Measurements from ENCODE around the gene MTURN. TPM values are rescaled to one million over a fixed set of nuclear protein-coding genes. Genes with fewer than 3 reads are reported as not detected.

Gene MTURN
- total RNA-seq, 1 donor from 2014 or later, result 17.7 TPM

- no peak for ATAC-seq (ENCODE audit: poor library complexity)
- intact Hi-C loops (cut with DNase I), result loop anchor here (10.0 kb wide), 1 partner anchor 83 kb away; no protein-coding TSS in a partner anchor
Observed at GRCh38 chr7:30171766-30172447, 37.1 kb downstream of the MTURN start.

GRCh38 chr7:30172451-30172850 lies 37.7 kb downstream of the MTURN start:
- ATAC-seq (ENCODE audit: poor library complexity) (no peak), DNase-seq (no peak)
- intact Hi-C loops (cut with DNase I), result loop anchor here (10.0 kb wide), 1 partner anchor 82 kb away; no protein-coding TSS in a partner anchor

More at GRCh38 chr7:30171766-30172447, 37.1 kb downstream of the MTURN start:
- no peak for DNase-seq

- ATAC-seq (ENCODE audit: poor library complexity), result peak; percentile 87
- intact Hi-C loops (cut with DNase I), result loop anchor here (10.0 kb wide), 1 partner anchor 82 kb away; no protein-coding TSS in a partner anchor
- DNase-seq, result peak; percentile 87
Observed at GRCh38 chr7:30173058-30173897, 38.5 kb downstream of the MTURN start.

GRCh38 chr7:30175180-30175579 lies 40.4 kb downstream of the MTURN start:
- peak; percentile 20 for ATAC-seq (ENCODE audit: poor library complexity)
- intact Hi-C loops (cut with DNase I), result loop anchor here (10.0 kb wide), 1 partner anchor 80 kb away; no protein-coding TSS in a partner anchor
- no peak for DNase-seq

GRCh38 chr7:30175636-30176147 lies 40.9 kb downstream of the MTURN start:
- ATAC-seq (ENCODE audit: poor library complexity) (no peak), DNase-seq (no peak)
- intact Hi-C loops (cut with DNase I), result loop anchor here (10.0 kb wide), 1 partner anchor 79 kb away; no protein-coding TSS in a partner anchor

GRCh38 chr7:30176463-30177109 lies 41.8 kb downstream of the MTURN start:
- intact Hi-C loops (cut with DNase I), result loop anchor here (10.0 kb wide), 1 partner anchor 78 kb away; no protein-coding TSS in a partner anchor
- ATAC-seq (ENCODE audit: poor library complexity), result no peak
- no peak for DNase-seq

GRCh38 chr7:30177186-30177585 lies 42.4 kb downstream of the MTURN start:
- intact Hi-C loops (cut with DNase I), result loop anchor here (10.0 kb wide), 1 partner anchor 78 kb away; no protein-coding TSS in a partner anchor
- no peak for ATAC-seq (ENCODE audit: poor library complexity)

GRCh38 chr7:30177965-30178364 lies 43.2 kb downstream of the MTURN start:
- intact Hi-C loops (cut with DNase I), result loop anchor here (10.0 kb wide), 1 partner anchor 77 kb away; no protein-coding TSS in a partner anchor
- DNase-seq (no peak), ATAC-seq (ENCODE audit: poor library complexity) (no peak)

More at GRCh38 chr7:30177186-30177585, 42.4 kb downstream of the MTURN start:
- DNase-seq, result no peak

GRCh38 chr7:30178748-30179436 lies 44.1 kb downstream of the MTURN start:
- intact Hi-C loops (cut with DNase I), result loop anchor here (10.0 kb wide), 1 partner anchor 76 kb away; no protein-coding TSS in a partner anchor
- DNase-seq (no peak), ATAC-seq (ENCODE audit: poor library complexity) (no peak)

GRCh38 chr7:30180718-30181117 lies 45.9 kb downstream of the MTURN start:
- DNase-seq, result no peak
- ATAC-seq (ENCODE audit: poor library complexity), result no peak
- intact Hi-C loops (cut with DNase I), result no loop called here

GRCh38 chr7:30181211-30181610 lies 46.4 kb downstream of the MTURN start:
- no peak for DNase-seq
- intact Hi-C loops (cut with DNase I), result no loop called here
- no peak for ATAC-seq (ENCODE audit: poor library complexity)

GRCh38 chr7:30181736-30182522 lies 47.1 kb downstream of the MTURN start:
- DNase-seq (peak; percentile 55), ATAC-seq (ENCODE audit: poor library complexity) (peak; percentile 88)
- intact Hi-C loops (cut with DNase I), result no loop called here

GRCh38 chr7:30182814-30183213 lies 48.0 kb downstream of the MTURN start:
- DNase-seq, result no peak
- intact Hi-C loops (cut with DNase I), result no loop called here
- ATAC-seq (ENCODE audit: poor library complexity), result no peak

GRCh38 chr7:30183749-30184369 lies 49.1 kb downstream of the MTURN start:
- DNase-seq (no peak), ATAC-seq (ENCODE audit: poor library complexity) (no peak)
- intact Hi-C loops (cut with DNase I), result no loop called here

GRCh38 chr7:30184791-30185487 lies 50.2 kb downstream of the MTURN start:
- no peak for DNase-seq
- ATAC-seq (ENCODE audit: poor library complexity), result peak; percentile 75
- intact Hi-C loops (cut with DNase I), result no loop called here

GRCh38 chr7:30185496-30185895 lies 50.7 kb downstream of the MTURN start:
- intact Hi-C loops (cut with DNase I), result no loop called here
- no peak for DNase-seq
- no peak for ATAC-seq (ENCODE audit: poor library complexity)

All from Right ventricle myocardium superior (tissue), 1 donor.